NCI-H1694 treated with DMSO at 0.1 percent for 48 hours (cell line): ENCODE results near the gene SLC5A11.
"Not testable (repeated sequence)": the region's sequence is repeated elsewhere in the genome, so short reads cannot be mapped to it uniquely, and the experiment has no call there.

Experiments
- DNase-seq: peaks from one replicate; lab custom pipeline; 2025; lab: John Stamatoyannopoulos, UW

SLC5A11 gene

DNA sequence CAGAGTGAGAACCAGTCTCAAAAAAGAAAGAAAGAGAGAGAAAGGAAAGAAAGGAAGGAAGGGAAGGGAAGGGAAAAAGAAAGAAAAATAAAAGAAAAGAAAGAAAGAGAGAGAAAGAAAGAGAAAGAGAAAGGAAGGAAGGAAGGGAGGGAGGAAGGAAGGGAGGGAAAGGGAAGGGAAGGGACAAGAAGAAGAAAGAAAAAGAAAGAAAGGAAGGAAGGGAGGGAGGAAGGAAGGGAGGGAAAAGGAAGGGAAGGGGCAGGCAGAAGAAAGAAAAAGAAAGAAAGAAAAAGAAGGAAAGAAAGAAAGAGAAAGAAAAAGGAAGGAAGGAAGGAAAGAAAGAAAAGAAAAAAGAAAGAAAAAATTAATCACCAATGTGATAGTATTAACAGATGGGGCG lies 15.7 kb downstream of the SLC5A11 start:
- no peak for DNase-seq

GRCh38 chr16:24863582-24864437 lies 18.0 kb downstream of the SLC5A11 start:
- no peak for DNase-seq

DNA sequence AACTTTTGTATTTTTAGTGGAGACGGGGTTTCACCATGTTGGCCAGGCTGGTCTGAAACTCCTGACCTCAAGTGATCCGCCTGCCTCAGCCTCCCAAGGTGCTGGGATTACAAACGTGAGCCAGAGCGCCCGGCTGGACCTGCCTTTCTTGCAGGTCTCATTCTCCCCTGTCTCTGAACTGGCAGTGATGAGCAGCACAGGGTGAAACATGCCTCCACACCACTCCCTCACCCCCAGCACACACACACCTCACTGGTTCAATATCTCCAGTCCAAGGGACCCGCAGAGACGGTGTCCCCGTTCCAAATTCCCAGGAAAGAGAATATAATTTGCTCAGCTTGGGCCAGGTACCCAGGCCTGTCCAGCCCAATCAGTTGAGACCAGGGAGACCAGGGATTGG lies 23.3 kb downstream of the SLC5A11 start:
- DNase-seq: no peak

DNA sequence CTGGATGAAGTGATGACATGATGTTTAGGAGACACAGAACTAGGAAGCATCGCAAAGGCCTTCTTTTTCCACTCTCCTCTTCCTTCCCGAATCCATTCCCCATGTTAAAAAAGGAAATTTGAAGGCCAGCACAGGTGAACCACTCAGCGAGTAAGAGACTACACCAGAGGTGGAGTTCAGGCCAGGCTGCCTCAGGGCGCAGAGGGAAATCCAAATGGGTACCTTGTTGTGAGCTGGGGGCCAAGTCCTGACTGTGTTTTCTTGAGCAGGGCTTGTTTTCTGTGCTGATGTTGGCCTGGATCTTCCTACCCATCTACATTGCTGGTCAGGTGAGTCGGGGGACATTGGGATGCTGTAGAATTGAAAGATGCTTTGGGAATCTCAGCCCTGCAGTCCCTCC lies 26.1 kb downstream of the SLC5A11 start:
- no peak for DNase-seq

DNA sequence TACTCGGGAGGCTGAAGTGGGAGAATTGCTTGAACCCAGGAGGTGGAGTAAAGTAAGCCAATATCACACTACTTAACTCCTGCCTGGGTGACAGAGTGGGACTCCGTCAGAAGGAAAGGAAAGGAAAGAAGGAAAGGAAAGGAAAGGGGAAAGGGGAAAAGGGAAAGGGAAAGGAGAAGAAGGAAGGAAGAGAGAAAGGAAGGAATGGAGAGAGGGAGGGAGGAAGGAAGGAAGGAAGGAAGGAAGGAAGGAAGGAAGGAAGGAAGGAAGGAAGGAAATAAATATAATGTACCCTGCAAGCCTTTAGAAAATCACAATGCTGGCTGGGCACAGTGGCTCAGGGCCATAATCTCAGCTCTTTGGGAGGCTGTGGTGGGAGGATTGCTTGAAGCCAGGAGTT lies 27.3 kb downstream of the SLC5A11 start:
- no peak for DNase-seq

DNA sequence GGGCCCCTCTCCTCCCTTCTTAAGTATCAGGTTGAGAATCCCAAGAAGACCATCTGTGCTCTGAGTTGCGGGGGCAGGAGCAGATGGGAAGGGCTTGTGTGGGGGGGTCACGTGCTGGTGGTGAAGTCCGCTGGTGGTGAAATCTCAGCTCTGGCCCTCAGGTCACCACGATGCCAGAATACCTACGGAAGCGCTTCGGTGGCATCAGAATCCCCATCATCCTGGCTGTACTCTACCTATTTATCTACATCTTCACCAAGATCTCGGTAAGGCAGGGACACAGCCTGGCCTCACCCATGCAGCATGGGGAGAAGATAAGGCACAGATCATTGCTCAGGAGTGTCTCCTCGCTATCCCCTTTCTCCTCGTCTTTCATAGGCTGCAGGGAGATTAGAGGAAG lies 29.7 kb downstream of the SLC5A11 start:
- no peak for DNase-seq

DNA sequence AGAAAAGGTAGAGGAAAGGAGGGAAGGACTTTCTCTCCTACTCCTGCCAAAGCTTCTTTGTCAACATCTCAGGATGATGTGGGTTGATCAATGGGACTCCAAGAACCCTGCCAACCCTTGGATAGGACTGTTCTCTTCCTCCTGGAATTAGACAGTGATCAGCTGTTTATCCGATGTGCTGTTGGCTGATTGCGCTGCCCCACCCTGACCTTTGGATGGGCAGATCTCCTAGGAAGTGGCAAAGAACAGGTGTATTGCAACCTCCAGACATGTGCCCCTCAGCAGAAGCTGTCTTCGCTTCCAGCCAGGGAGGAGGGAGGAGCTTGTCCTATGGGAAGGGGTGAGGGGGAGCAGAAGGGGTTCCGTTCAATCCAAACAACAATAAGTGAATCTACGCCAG lies 30.5 kb downstream of the SLC5A11 start:
- DNase-seq: no peak

DNA sequence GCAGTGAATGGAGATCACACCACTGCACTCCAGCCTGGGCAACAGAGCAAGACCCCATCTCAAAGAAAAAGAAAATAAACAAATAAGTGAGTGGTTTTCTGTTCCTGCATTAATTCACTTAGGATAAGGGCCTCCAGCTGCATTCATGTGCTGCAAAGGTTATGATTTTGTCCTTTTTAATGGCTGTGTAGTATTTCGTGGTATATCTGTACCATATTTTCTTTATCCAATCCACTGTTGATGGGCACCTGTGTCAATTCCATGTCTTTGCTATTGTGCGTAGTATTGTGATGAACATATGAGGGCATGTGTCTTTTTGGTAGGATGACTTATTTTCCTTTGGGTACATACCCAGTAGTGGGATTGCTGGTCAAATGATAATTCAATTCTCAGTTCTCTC lies 33.9 kb downstream of the SLC5A11 start:
- DNase-seq: no peak

DNA sequence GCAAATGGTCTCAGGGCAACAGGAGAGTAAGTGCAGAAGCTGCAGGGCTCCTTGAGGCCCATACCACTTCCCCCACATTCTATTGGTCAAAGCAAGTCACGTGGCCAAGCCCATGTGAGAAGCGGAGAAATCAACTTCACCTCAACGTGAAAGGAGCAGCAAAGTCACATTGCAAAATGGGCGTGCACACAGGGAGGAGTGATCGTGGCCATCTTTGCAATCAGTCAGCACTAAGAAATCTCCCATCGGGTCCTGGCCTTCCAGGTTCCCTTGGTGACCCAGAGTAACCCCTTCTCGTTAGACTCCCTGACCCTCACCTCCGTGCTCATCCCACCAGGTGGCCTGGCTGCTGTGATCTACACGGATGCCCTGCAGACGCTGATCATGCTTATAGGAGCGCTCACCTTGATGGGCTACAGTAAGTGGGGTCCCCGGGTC lies 38.0 kb downstream of the SLC5A11 start:
- DNase-seq: no peak

DNA sequence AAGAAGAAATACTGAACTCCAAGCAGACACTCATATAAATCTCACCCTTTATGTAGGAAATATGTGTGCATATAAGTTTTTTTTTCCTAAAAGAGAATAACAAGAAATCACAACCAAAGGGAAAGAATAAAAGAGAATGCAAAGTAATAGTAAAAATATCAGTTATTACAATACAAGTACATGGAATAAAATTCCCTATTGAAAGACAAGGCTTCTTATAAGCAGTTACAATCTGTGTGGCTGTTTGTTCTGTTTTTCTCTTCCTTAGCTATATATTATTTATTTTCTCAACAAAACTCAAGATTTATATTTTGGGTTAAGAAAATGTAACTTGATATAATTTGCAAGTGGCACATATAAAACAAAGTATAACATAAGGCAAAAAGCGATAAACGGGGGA lies 41.7 kb downstream of the SLC5A11 start:
- no peak for DNase-seq

- DNase-seq: no peak
Observed at GRCh38 chr16:24890746-24891145, 45.0 kb downstream of the SLC5A11 start.

GRCh38 chr16:24896439-24896838 lies 50.7 kb downstream of the SLC5A11 start:
- DNase-seq: no peak

DNA sequence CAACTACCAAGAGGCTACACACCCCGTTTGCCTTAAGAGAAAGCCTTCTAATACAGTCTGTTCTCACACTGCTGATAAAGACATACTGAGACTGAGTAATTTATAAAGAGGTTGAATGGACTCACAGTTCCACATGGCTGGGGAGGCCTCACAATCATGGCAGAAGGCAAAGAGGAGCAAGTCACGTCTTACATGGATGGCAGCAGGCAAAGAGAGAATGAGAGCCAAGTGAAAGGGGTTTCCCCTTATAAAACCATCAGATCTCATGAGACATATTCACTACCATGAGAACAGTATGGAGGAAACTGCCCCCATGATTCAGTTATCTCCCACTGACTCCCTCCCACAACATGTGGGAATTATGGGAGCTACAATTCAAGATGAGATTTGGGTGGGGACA lies 51.8 kb downstream of the SLC5A11 start:
- not testable (repeated sequence) for DNase-seq

- no peak for DNase-seq
Observed at GRCh38 chr16:24900230-24900629, 54.5 kb downstream of the SLC5A11 start.

DNA sequence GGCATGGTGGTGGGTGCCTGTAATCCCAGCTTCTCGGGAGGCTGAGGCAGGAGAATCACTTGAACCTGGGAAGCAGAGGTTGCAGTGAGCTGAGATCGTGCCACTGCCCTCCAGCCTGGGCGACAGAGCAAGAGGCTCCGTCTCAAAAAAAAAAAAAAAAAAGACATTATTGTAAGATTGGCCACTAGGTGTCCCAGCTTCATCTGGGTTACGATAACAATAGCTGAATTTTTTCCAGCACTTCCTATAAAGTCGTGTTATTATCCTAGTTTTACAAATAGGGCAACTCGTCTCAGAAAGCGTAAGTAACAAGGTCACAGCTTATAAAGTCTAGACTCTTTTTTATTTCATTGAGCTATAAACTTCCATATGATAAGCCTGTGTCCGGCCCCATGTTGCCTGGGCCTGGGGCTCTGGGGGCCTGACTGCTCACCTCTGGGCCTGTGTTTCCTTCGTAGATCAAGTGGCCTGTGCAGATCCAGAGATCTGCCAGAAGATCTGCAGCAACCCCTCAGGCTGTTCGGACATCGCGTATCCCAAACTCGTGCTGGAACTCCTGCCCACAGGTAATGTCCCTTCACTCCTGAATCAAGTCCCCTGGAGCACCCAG lies 60.5 kb downstream of the SLC5A11 start:
- no peak for DNase-seq

DNA sequence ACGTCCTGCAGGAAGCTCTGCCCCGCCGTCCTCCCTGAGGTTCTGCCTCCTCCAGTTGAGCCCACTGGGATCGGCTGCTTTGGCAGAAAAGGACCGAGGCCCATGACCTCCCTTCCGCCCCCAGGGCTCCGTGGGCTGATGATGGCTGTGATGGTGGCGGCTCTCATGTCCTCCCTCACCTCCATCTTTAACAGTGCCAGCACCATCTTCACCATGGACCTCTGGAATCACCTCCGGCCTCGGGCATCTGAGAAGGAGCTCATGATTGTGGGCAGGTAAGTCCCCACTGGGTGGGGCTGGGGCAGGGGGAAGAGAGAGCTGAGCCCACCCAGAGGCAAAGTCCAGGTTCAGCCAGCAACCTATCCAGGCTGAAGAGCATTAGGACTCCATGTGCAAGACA lies 61.1 kb downstream of the SLC5A11 start:
- no peak for DNase-seq

GRCh38 chr16:24908716-24909115 lies 63.0 kb downstream of the SLC5A11 start:
- no peak for DNase-seq

DNA sequence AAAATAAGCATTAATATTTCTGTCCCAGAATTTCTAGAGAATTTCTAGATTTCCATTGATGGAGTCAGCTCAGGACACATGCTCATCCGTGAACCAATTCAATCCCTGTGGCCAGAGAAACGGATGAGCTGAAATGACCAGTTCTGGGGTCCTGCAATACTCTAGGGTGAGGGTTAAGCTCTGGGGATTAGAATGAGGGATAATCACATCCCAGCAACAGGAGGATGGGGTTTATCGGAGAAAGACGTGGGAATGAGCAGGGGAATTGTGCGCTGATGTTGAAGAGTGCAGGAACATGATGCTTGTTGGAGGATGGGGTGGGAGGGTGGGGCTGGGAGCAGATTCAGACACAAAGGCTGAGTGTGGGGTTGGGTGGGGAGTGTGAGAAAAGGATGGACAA lies 64.1 kb downstream of the SLC5A11 start:
- DNase-seq: no peak

DNA sequence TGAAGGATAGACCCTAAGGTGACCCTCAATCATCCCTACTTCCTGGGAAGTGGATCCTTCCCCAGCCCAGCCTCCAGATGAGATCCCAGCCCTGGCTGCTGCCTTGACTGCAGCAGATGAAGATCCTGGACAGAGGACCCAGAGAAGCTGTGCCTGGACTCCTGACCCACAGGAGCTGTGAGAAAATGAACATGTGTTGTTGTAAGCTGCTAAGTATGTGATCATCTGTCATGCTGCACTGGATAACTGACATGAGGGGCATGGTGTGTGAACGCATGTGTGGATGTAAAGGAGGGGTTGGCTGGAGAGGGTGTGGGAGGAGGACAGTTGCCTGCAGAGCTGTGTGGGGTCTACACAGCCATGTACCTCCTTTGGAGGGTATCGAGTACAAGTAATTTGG lies 69.3 kb downstream of the SLC5A11 start:
- no peak for DNase-seq

- no peak for DNase-seq
Observed at GRCh38 chr16:24915576-24915975, 69.8 kb downstream of the SLC5A11 start.

DNA sequence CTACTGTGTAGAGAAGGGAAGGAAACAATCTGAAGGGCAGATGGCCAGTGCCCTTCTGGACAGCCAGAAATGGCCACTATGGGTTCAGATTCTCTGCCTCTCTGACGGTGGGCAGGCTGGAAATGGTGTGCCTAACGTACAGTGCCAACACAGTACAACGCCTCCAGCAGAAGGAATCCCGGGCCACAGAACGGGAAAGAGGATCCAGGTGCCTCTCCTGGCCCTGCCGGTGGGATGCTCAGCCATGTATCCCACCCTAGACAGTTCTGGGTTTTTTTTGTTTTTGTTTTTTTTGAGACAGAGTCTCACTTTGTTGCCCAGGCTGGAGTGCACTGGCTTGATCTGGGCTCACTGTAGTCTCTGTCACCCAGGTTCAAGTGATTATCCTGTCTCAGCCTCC lies 71.5 kb downstream of the SLC5A11 start:
- no peak for DNase-seq

DNA sequence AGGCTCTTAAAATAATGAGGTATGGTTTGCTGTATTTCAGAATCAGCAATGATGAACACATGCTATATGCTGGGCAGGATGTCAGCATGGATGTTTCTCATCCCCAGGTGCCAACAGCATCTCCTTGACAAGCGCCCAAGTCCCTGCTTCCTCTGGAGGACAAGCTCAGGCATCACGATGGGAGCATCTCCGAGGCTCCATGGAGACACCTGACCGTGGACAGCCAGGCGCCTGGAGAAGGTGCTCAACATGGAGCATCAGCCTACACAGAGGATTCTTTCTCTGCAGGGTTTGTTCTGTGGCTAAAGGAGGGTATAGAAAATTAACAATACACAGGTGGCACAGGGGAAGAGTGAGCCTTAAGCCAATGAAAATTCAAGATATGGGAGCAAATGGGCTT lies 72.1 kb downstream of the SLC5A11 start:
- DNase-seq: no peak

- DNase-seq: no peak
Observed at GRCh38 chr16:24918641-24919040, 72.9 kb downstream of the SLC5A11 start.

GRCh38 chr16:24919536-24919935 lies 73.8 kb downstream of the SLC5A11 start:
- no peak for DNase-seq
